ENCODE measurements around the gene G3BP2. TPM values are rescaled to one million over a fixed set of nuclear protein-coding genes. Genes with fewer than 3 reads are reported as not detected.
A peak's percentile ranks its signal among the peaks of the same experiment; 100 is the strongest.

The G3BP2 gene
- total RNA-seq, 1 donor = 49.0 TPM

DNA sequence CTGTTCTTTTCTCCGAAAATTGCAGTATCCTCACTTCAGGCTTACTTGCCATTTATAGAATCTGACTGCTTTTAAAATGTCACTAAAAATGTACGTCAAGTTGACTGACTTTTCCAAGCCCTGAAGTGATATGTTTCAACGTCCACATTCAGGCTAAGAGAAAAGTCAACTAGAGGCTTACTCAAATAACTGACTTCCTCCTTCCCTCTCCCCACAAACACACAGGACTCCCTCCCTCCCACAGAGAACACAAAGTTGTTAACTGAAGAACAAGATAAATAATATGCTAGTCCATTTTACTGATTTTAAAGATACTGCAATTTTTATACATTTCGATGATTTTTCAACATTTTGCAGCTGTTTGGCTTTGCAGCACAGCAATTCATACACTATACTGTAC lies 29.1 kb downstream of the G3BP2 start:
- peak in 1 of 3 donors; percentile 41 for DNase-seq (ENCODE audit: low read depth in 2 of 3, low spot score in 2 of 3)

DNA sequence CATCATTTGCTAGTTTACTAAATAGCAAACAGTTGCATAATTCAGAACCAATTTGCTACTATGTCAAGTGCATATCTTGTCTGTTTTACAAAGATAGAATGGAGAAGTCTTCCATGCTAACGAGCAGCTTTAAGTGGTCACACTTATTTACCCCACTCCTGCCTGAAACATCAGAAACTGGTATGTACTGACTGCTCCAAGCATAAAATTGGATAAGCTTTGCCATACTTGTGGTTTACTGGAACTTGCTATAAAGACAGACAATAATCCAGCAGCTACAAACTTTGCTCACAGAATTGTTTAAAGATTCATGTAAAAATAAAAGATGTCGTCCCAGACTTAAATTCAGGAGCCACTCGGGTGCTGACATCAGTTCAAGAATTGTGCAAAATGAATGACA lies 29.6 kb downstream of the G3BP2 start:
- no peak for DNase-seq (ENCODE audit: low read depth in 2 of 3, low spot score in 2 of 3)

DNA sequence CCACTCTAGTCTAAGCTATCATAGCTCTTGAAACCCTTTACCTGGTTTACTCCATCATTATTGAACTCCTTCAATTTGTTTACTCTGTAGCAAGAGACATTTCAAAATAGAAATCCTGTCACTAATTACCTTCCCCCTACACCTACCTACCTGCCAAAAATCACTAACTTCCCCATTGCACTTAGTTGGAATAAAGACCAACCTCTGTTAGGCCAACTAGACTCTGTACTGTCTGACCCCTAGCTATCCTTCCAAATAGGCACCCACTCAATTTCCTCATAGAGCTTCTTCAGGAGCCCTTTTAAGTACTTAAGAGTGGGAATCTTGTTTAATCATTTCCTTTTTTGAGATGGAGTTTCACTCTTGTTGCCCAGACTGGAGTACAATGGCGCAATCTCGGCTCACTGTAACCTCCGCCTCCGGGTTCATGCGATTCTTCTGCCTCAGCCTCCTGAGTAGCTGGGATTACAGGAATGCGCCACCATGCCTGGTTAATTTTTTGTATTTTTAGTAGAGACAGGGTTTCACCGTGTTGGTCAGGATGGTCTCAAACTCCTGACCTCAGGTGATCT lies 34.0 kb downstream of the G3BP2 start:
- no peak for DNase-seq (ENCODE audit: low read depth in 2 of 3, low spot score in 2 of 3)

DNA sequence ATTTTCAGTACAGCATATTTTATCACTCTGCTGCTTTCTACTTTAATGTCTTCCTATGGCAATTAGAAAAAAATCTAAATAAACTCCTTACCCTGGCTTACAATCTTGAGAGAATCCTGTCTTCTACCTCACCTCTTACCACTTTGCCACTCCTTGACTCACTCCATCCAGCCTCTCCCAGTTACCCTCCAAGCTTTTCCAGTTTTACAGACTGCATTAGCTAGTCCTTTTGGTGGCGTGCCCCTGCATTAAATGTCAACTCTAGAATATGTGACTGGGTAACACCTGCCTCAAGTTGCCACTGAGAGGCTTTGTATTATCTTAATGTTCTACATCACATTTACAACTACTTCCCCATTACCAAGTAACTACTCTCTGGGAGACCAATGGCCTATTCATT lies 35.4 kb downstream of the G3BP2 start:
- DNase-seq (ENCODE audit: low read depth in 2 of 3, low spot score in 2 of 3) = no peak

DNA sequence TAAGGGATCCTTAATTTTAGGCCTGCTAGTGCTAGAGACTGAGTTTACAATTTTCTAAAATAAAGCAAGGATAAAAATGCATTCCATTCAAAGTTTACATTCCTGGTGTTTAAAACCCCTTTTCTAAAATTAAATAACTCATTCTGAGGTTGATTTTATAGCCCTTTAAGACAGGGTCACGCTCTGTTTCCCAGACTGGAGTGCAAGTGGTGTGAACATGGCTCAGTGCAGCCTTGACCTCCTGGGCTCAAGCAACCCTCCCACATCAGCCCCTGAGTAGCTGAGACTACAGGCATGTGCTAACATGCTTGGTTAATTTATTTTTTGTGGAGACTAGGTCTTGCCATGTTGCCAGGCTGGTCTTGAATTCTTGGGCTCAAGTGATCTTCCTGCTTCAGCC lies 36.0 kb downstream of the G3BP2 start:
- no peak for DNase-seq (ENCODE audit: low read depth in 2 of 3, low spot score in 2 of 3)

DNA sequence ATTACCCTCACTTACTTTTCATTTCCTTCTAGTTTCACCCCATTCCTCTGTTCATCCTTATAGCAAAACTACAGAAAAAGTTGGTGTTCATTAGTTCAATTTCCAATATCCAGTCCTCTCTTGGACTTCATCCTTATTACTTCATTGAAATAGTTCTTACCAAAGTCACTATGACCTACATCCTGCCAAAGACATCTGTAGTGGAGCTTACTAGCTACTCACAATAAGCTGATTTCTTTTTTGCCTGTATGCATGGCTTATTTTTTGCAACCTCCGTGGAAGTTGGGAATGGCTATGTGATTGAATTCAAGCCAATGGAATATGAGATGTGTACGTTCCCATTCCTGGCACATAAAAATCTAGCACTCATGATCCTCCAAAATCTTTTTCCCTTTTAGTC lies 38.3 kb downstream of the G3BP2 start:
- no peak for DNase-seq (ENCODE audit: low read depth in 2 of 3, low spot score in 2 of 3)

DNA sequence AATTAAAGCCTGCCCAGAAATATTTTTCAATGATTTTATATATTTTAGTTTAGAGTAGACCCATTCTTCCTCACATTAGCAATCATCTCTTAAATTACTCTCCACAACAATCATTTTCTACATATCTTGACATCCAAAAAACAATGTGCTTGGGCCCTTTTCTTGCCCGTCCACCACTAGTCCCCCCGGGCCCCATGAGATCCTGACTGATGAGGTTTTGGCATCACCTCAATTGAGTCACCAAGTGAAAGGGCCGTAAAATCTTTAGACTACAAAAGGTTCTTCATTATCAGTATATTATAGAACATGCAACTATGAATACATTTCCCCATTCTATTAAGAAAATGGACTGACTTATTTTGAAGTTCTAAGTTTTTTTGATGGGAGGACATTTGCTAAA lies 38.9 kb downstream of the G3BP2 start:
- DNase-seq (ENCODE audit: low read depth in 2 of 3, low spot score in 2 of 3) = no peak

DNA sequence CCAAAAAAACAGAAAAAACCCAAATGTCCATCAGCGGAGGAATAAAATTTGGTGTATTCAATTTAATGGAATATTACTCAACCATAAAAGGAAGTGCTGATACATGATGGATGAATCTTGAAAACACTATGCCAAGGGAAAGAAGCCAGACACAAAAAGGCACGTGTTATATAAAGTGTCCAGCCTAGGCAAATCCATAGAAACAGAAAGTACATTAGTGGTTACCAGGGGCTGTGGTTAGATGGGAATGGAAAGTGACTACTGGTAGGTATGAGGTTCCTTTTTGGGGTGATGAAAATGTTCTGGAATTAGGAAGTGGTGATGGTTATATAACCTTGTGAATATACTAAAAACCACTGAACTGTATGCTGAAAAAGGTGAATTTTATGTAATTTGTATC lies 39.4 kb downstream of the G3BP2 start:
- DNase-seq (ENCODE audit: low read depth in 2 of 3, low spot score in 2 of 3) = no peak

DNA sequence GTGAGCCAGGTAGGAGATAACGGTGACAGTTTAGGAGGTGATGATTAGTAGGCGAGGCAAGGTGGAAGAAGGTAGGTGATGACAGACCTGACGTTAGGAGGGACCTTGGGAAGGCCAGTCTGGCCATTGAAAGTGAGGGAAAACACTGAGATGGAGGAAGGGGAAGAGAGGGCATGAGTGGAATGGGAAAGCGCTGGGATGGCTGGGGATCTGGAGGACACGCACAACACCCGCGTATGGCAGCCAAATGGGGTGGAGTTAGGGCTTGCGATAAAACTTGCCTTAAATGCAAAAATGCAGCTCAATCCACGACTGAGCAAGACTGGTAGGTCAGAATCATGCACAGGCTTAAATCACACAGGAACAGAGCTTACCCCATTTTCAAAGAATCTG lies 42.3 kb downstream of the G3BP2 start:
- no peak for DNase-seq (ENCODE audit: low read depth in 2 of 3, low spot score in 2 of 3)

DNA sequence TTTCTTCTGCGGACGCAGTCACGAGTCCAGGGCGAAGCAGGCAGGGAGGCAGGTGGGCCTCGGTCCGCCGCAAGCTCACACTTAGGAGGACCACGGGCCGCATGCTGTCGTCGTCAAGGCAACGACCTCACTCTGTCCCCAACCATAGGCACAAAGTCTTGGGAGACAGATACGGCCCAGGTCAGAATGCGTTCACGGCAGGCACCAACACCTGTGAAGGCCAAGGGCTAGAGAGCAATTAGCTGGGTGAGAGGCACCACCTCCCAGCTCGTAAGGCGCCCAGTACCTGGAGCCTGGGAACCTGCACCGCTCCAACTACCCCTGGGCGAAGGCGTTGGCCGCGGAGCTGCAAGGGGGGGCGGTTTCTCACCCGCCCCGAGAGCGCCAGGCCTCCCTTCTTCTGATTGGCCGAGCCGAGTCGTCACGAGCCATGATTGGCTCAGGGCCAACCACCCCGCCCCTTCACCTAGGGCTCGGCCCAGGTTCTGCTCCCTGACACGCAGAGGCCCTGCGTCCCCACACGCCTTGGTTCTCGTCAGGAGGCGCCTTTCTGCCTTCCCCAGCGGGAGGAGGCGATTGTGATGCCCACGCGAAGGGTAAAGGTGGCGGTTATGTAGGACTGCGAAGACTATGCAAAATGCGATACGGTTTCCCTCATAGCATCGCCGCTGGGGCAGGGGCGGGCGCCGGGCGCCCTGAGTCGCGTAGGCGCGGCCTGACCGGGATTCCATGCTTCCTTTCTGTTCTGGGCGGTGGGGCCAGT lies 42.9 kb downstream of the G3BP2 start, which contains the start of gene CDKL2:
TSS of gene CDKL2 (minus strand) at position 355 of the 763 bp plus-strand sequence. CDS start 4,540 bp downstream, outside the sequence.
- peak; percentile 86 to 89 (median 88) for DNase-seq (ENCODE audit: low read depth in 2 of 3, low spot score in 2 of 3)

DNA sequence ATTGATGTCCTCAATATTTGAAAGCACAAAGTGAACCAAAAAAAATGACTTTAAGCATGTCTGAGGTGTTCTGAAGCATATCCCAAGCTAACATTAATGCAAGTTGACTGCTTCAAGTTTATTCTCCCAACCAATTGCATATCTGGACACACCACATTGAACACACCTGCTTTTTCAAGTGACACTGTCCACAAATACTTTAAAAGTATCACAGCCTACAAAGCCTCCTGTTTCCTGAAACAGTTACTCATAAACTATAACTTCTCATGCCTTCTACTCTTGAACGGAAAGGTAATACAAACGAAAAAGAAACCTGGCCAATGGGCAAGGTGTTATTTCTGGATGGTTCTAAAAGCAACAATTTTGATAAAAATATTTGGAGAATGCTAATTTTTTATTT lies 44.0 kb downstream of the G3BP2 start:
- DNase-seq (ENCODE audit: low read depth in 2 of 3, low spot score in 2 of 3) = no peak

DNA sequence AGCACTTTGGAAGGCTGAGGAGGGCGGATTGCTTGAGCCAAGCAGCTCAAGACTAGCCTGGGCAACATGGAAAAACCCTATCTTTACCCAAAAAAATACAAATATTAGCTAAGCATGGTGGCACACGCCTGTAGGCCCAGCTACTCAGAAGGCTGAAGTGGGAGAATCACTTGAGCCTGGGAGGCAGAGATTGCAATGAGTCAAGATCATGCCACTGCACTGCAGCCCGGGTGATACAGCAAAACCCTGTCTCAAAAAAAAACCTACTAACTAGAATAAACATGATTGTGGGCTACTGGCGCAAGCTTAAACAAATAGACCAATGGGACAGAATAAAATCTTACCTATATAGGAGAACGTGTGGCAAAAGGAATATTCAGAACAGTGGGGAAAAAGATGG lies 50.2 kb downstream of the G3BP2 start:
- no peak for DNase-seq (ENCODE audit: low read depth in 2 of 3, low spot score in 2 of 3)

DNA sequence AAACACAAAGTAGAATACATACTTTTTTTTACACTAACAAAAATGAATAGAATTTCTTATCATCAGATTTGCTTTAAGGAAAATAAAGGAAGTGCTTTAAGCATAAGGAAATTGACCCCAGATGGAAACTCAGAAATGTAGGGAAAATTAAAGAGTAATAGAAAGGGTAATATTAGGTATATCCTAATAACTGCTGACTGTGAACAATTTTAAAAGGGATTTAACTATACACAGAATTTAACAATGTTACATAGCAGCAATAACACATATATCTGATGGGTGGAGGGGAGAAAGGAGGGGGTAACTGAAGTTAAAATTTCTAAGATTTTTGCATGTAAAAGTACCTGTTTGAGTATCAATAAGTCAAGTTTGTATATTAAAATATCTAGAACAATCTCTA lies 51.5 kb downstream of the G3BP2 start:
- DNase-seq (ENCODE audit: low read depth in 2 of 3, low spot score in 2 of 3) = no peak

DNA sequence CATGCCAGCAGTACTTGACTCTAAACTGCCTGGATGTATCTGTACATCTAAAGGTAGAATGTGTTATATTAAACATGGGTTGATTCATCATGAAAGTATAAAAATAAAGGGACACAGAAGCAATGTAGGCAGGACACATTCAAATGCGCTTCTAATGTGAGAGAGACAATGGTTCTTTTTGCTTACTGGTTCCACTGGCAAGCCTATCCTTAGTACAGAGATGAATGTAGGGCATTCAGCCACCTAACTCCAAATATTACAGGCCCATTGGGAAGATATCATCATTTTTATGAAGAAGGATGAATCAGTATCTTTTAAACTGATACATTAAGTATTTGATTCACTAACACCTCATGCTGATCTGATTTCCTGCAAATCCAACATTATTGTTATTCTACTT lies 60.9 kb downstream of the G3BP2 start:
- no peak for DNase-seq (ENCODE audit: low read depth in 2 of 3, low spot score in 2 of 3)

DNA sequence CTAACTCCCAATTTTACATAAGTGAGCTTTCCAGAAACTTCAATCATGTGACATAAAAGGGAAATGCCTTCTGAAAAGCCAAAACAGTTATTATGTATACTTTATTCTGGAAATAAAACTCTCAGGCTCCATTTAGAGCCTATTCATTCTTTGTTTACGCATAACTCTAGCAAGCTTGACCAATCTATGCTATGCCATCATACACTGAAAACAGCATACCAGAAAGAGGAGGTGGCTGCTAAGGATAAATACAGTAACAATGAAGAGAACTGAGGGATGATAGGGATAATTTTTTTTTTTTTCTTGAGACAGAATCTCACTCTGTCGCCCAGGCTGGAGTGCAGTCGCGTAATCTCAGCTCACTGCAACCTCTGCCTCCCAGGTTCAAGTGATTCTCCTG lies 67.3 kb downstream of the G3BP2 start:
- DNase-seq (ENCODE audit: low read depth in 2 of 3, low spot score in 2 of 3) = no peak

DNA sequence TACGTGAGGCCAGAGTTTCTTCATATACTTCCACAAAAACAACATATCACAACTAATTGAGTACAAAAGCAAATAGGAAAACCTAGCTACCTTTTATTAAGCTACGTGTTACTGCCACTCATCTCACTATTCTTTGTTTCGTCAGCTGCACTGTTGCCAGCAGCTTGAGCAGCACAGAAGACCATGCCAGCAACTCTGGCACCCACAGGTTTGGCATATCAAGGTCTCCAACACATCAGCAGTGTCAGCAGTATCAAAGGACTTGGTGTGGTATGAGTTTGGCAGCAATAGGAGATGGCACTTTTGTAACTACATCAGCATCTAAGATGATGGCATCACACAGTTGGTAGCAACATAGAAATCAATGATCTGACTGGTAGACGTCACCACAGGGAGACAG lies 73.6 kb downstream of the G3BP2 start:
- no peak for DNase-seq (ENCODE audit: low read depth in 2 of 3, low spot score in 2 of 3)

DNA sequence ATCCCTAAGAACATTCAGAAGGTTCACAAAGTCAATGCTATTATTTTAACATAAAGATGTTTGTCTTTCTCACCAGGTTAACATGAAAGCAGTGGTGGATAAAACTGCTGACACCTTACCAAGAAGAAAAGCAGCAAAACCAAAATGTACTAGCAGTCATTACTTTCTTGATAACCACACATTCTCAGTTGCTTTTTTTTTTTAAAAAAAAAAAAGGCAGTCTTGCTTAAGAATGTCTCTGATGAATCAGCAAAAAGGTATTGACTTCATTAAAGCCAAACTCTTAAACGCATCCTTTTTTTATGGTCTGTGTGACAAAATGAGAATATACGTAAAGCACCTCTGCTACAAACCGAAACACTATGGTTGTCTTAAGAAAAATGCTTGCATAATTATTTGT lies 74.8 kb downstream of the G3BP2 start:
- DNase-seq (ENCODE audit: low read depth in 2 of 3, low spot score in 2 of 3) = peak in 2 of 3 donors; percentile 11 to 77

DNA sequence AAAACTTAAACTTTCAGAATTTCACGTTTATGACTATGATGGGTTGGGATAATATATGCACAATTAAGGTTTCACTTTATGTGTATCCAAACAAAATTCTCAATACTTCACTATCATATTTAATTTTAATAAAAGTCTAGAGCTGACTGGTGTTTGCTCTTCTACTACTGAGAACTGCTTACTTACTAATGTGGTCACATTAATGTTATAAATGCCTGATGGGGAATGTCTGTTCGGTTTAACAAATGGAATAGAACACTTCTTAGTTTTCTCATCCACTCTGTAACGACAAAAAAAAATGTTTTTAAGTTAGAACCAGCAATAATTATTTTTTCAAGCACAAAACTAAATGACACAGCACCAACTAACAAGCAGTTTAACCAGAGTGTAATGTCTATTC lies 77.2 kb downstream of the G3BP2 start:
- DNase-seq (ENCODE audit: low read depth in 2 of 3, low spot score in 2 of 3) = no peak

DNA sequence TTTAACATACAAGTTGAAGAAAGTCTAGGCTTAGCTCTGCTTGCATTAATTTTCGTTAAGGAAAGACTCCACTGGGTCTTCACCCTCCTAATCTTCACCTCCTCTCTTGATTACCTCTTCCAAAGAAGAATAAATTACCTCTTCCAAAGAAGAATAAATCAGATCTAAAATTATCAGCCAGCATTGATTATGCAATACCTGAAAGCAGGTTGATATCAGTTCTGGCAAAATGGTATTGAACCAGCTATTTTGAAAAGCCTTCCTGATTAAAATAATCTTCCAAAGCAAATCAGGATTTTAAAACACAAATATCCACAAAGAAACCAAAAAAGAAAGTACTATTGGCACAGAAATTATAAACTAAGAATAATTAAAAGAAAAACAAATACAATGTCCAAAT lies 79.8 kb downstream of the G3BP2 start:
- DNase-seq (ENCODE audit: low read depth in 2 of 3, low spot score in 2 of 3) = no peak

Data from hematopoietic multipotent progenitor cell (in vitro differentiated cells).